T-helper 17 cell (primary cell): Measurements from ENCODE around the gene AP2A2. TPM values are rescaled to one million over a fixed set of nuclear protein-coding genes. Genes with fewer than 3 reads are reported as not detected.
A peak's percentile ranks its signal among the peaks of the same experiment; 100 is the strongest.

ENCODE experiments used
- ATAC-seq: fragments of 150-1000 bp; cut with Tn5 transposase; 2 replicates; pipeline ENCODE4 v1.10.0; 2021; ENCODE audit warnings: mild to moderate bottlenecking, moderate library complexity
- DNase-seq, 3 donors: peaks; one replicate each; pipeline versions ENCODE4 v3.0.0 to v3.0.0-alpha.2; 2020 to 2021
- H3K9me3 ChIP-seq: one replicate; pipeline ENCODE4 v1.7.0; 2013; ENCODE audit warnings: low read length, mild to moderate bottlenecking; ENCODE audit not compliant: control insufficient read depth, poor library complexity, severe bottlenecking
- H3K27ac Mint-ChIP-seq: one replicate; pipeline ENCODE4 v1.8.0; 2022; ENCODE audit warnings: mild to moderate bottlenecking, moderate library complexity, mixed read lengths
- H3K27me3 Mint-ChIP-seq: one replicate; pipeline ENCODE4 v1.8.0; 2022; ENCODE audit warnings: mixed read lengths
- H3K36me3 Mint-ChIP-seq: one replicate; pipeline ENCODE4 v1.8.0; 2022; ENCODE audit warnings: low read depth, mixed read lengths
- H3K4me1 Mint-ChIP-seq: one replicate; pipeline ENCODE4 v1.8.0; 2022; ENCODE audit warnings: mild to moderate bottlenecking, mixed read lengths
- H3K4me3 Mint-ChIP-seq: one replicate; pipeline ENCODE4 v1.8.0; 2022; ENCODE audit warnings: mild to moderate bottlenecking, moderate library complexity, mixed read lengths
- total RNA-seq, 4 donors: library from RNA in 2 of 4; stranded (reverse) in 2 of 4; gene quantifications; one replicate each; pipeline ENCODE4 v1.2.3 and lab custom pipeline; 2022 to 2026

AP2A2 gene
- total RNA-seq, 2 donors from 2014 or later, result 71.1 to 74.0 TPM

DNA sequence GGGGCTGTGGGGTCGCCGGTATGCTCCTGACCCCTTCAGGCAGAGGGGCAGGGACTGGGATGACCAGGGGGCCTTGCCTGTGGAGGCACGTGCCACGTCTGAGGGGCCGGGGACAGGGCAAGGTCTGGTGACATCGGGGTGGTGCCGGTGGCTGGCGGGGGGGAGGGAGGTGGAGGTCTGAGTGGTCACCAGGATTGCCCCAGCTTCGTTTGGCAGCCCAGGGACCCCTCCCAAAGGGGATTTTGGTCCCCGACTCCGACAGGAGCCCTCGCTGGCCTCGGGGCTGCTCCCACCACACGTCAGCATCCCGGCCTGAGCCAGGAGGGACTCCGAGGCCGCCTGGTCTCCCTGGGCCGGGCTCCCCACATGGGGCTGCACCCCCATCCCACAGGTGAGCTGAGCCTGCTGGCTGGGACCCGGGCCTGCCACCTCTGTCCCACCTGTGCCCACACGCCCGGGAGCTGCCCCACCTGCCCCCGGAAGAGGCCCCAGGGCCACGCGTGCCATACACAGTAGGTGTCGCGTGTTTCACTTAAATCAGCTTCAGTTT lies 111.9 kb downstream of the AP2A2 start:
- ATAC-seq, result no peak
- no peak for DNase-seq
- H3K27ac Mint-ChIP-seq, result no peak overlapping the region
- no peaks in the 10 kb centered on the region for H3K36me3 Mint-ChIP-seq
- H3K9me3 ChIP-seq, result no peaks in the 10 kb centered on the region
- H3K27me3 Mint-ChIP-seq, result no peaks in the 10 kb centered on the region
- no peak overlapping the region for H3K4me3 Mint-ChIP-seq
- H3K4me1 Mint-ChIP-seq, result no peaks in the 10 kb centered on the region

DNA sequence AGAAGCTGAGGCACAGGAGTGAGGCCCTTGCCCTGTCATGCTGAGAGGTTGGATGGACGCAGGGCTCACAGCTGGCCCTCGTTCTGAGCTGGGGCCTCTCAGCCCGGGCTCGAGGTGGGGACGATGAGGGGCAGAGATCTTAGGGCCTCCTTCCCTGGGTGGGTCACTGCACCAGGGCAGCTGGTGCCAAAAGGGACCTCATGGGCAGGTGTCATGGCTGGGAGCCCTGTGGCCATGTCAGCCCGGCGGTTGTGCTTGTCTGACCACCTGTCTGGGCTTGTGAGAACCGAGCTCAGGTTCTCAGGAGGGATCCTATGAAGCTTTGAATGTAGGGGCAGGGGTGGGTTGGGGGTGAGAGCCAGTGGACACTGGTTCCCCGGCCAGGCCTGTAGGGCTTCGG lies 112.7 kb downstream of the AP2A2 start:
- Mint-ChIP-seq H3K4me3 (no peak overlapping the region), H3K27me3 (no peaks in the 10 kb centered on the region), H3K4me1 (no peaks in the 10 kb centered on the region), H3K36me3 (no peaks in the 10 kb centered on the region), H3K27ac (no peak overlapping the region)
- H3K9me3 ChIP-seq, result no peaks in the 10 kb centered on the region
- ATAC-seq, result no peak
- no peak for DNase-seq

DNA sequence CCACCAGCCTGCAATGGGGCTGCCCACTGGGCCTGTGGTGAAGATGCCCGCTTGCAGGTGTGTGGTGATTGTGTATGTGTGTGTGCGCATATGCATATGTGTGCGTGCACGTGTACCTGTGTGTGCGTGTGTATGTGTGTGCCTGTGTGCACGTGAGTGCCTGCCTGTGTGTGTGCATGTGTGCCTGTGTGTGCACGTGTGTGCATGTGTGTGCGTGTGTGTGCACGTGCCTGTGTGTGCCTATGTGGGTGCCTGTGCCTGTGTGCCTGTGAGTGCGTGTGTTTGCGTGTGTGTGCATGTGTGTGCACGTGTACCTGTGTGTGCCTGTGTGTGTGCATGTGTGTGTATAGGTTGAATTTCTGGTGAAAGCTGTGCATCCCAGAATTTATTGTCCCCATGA lies 113.3 kb downstream of the AP2A2 start:
- ATAC-seq (no peak), DNase-seq (no peak)
- H3K36me3 Mint-ChIP-seq, result no peaks in the 10 kb centered on the region
- H3K27me3 Mint-ChIP-seq, result no peaks in the 10 kb centered on the region
- peak overlapping the region; percentile 27 for H3K27ac Mint-ChIP-seq
- H3K4me3 Mint-ChIP-seq, result peak overlapping the region; percentile 19
- H3K4me1 Mint-ChIP-seq, result no peaks in the 10 kb centered on the region
- no peaks in the 10 kb centered on the region for H3K9me3 ChIP-seq

DNA sequence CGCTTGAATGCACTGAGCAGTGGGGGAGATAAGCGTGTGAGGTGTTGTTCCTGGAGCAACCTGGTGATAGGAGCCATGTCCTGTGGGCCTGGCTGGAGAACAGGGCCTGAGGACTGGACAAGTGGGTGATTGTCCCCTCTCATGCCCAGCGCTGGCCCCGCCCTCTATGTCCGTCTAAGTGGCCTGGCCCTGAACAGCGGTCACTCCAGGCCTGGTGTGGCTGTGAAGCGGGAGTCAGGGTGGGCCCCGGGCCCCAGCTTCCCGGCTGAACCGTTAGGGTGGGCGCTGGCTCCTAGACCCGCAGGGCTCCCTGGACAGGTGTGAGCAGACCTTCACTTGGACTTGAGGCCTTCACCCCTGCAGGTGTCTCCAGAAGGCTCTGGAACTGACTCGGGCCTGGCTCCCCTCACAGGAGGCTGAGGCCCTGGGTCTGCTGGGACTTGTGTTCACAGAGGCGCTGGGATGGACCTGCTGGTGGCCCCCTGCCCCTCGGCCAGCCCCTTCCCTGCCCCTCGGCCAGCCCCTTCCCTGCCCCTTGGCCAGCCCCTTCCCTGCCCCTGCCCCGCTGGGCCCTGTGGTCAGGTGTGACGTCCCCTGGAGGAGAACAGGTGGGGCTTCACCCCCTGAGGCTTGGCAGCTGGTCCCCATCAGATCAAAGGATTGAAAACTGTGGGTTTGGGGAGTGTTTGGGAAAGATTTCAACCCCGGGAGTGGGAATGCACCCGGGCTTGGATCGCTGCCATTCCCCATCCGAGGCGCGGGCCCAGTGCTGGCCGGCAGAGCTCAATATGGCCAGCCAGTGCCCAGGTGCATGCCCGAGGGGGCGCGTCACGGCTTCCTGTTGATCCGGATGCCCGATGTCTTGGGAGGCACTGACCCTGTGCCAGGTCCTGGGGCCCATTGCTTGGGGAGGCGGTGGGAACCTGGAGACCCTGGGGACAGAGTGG lies 114.1 kb downstream of the AP2A2 start:
- Mint-ChIP-seq H3K36me3 (no peaks in the 10 kb centered on the region), H3K27me3 (no peaks in the 10 kb centered on the region), H3K27ac (no peak overlapping the region), H3K4me3 (no peak overlapping the region), H3K4me1 (no peaks in the 10 kb centered on the region)
- ATAC-seq (no peak), DNase-seq (no peak)
- no peaks in the 10 kb centered on the region for H3K9me3 ChIP-seq

DNA sequence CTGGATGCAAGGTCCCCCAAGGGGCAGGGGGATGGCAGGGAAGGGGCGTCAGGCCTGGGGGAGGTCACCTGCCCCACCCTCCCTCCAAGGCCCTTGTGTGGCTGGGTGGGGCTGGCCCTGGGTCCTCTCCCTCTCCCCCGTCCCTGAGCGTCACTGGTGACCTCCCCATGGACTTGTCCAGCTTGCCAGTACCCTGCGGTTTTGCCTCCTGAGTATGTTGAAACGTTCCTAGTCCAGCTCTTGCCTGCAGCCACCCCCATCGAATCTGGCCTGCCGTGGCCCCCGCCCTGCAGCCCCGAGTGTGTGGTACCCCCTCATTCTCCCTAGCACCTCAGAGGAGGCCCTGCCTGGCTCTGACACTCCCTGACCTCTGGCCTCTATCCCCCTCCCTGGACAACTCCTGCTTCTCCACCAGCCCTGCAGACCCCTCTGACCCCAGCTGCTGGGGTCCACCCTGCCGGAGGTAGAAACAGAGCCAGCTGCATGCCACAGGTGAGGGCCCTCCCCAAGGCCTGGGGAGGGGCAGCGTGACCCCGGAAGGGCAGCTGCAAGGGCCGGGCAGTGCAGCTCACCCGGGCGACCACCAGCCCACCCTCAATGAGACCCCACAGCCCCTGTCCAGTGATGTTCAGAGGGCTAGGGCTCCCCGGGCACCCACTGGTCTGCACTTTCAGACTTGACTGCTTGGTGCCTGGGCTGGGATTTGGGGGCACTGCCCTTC lies 114.9 kb downstream of the AP2A2 start:
- ATAC-seq, result no peak
- no peaks in the 10 kb centered on the region for H3K4me1 Mint-ChIP-seq
- no peak overlapping the region for H3K27ac Mint-ChIP-seq
- no peak overlapping the region for H3K4me3 Mint-ChIP-seq
- H3K36me3 Mint-ChIP-seq, result no peaks in the 10 kb centered on the region
- no peaks in the 10 kb centered on the region for H3K9me3 ChIP-seq
- no peaks in the 10 kb centered on the region for H3K27me3 Mint-ChIP-seq
- peak in 1 of 3 donors; percentile 11 for DNase-seq

DNA sequence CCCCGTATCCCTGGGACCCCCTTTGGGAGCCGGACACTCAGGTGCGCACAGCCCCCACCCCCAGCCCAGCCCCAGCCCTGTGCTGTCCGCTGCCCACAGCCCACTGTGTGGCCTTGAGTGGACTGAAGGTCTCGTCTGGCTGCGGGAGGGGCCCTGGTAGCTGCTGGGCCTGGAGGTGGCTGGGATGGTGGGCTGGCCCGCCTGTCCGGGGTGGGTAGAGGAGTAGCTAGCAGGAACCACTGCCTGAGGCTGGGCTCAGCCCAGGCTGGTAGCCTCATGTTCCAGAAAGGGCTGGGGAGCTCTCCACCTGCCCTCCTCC lies 115.4 kb downstream of the AP2A2 start:
- Mint-ChIP-seq H3K4me3 (no peak overlapping the region), H3K27me3 (peaks cover under 1% of the 10 kb centered on the region), H3K36me3 (no peaks in the 10 kb centered on the region), H3K4me1 (no peaks in the 10 kb centered on the region), H3K27ac (no peak overlapping the region)
- no peaks in the 10 kb centered on the region for H3K9me3 ChIP-seq
- ATAC-seq (no peak), DNase-seq (no peak)

DNA sequence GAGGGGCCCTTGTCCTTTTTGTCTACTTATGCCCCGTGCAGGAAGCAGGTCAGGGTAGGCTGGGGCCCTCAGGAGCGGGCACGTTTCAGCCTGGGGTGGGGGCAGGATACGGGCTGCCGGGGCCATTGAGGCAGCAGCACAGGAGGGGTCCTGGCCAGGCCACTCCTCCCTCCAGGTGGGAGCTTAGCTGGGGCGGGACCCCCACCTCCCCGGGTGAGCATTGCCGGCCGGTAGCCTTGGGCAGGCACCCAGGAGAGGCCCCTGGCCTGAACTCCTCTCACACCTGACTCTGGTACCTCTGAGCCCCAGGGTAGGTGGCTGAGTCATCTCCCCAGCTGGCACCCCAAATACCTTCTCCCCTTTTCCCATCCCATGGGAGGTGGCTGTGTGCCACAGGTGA lies 115.8 kb downstream of the AP2A2 start:
- no peaks in the 10 kb centered on the region for H3K4me1 Mint-ChIP-seq
- H3K27ac Mint-ChIP-seq, result no peak overlapping the region
- no peaks in the 10 kb centered on the region for H3K36me3 Mint-ChIP-seq
- H3K9me3 ChIP-seq, result no peaks in the 10 kb centered on the region
- DNase-seq (no peak), ATAC-seq (no peak)
- no peak overlapping the region for H3K4me3 Mint-ChIP-seq
- peaks cover 4% of the 10 kb centered on the region for H3K27me3 Mint-ChIP-seq

DNA sequence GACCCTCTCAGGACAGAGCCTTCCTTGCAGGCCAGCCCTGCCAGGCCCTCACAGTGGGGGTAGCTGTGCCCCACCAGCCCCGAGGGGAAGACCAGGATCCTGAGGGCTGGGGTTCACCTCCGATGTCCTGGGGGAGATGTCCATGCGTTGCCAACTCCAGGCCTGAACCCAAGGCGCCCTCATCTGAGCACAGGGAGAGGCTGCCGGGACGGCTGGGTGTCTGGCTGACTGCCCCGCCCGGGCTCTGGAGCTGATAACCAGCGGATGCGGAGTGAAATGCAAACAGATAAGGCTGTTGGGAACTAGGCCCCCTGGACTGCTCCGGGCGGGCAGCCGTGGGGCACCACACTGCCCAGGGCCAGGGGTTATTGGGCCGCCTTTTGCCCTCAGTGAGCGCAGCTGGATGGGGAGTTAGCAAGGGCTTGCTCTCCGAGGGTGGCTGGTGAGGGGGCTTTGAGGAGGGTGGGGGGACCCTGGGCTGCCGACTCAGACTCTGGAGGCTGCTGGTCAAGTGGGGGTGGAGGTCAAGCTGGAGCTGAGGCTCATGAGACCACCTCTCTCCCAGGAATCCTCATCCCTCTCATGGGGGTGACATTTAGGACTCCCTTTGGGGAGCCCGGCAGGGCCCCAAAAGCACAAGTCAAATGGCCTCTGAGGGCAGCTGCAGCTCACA lies 116.4 kb downstream of the AP2A2 start:
- no peak overlapping the region for H3K4me3 Mint-ChIP-seq
- peaks cover 3% of the 10 kb centered on the region for H3K4me1 Mint-ChIP-seq
- H3K27me3 Mint-ChIP-seq, result peaks cover 9% of the 10 kb centered on the region
- ATAC-seq (no peak), DNase-seq (peak in 1 of 3 donors; percentile 6)
- H3K9me3 ChIP-seq, result no peaks in the 10 kb centered on the region
- no peaks in the 10 kb centered on the region for H3K36me3 Mint-ChIP-seq
- H3K27ac Mint-ChIP-seq, result no peak overlapping the region

DNA sequence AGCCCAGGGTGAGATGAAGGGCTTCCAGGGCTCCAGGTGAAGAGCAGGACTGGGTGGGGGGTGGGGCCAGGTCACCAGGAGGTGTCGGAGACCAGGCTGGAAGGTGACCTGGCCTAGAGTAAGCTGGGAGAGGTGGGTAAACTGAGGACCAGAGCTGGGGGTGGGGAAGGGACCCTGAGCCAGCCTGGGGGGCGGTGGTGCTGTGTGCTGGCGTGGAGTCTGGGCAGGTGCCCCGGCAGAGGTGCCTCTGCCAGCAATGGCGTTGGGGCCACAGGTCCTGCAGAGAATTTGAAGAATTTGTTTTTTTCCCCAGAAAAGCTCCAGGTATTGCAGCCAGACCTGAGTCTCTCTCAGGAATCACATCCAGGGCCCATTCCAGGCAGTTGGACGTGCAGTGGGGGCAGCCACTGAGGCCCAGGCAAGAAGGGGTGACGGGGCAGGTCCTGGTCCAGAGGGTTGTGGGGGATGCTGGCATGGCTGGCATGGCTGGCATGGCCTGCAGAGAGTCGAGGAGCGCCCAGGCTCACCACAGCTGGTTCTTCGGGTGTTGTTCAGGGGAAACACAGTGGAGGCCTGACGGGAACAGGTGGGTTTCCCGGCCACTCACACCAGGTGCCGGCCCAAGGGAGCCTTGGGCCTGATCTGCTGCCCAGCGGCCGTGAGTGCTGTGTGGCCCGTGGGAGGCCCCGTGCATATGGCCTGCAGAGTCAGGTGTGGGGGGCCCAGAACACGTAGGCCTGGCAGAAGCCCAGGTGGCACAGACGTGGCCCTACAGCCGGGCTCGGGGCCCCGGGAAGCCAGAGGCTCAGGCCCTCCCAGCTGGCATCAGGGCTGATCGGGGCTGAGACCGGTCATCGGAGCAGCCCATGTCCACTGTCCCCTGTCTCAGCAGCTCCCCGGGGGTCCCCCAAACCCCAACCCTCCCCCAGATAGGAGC lies 117.2 kb downstream of the AP2A2 start:
- no peak overlapping the region for H3K27ac Mint-ChIP-seq
- no peaks in the 10 kb centered on the region for H3K9me3 ChIP-seq
- no peaks in the 10 kb centered on the region for H3K36me3 Mint-ChIP-seq
- H3K4me1 Mint-ChIP-seq, result peaks cover 3% of the 10 kb centered on the region
- no peak overlapping the region for H3K4me3 Mint-ChIP-seq
- DNase-seq, result peak in 1 of 3 donors; percentile 7
- peaks cover 18% of the 10 kb centered on the region for H3K27me3 Mint-ChIP-seq
- ATAC-seq, result no peak

DNA sequence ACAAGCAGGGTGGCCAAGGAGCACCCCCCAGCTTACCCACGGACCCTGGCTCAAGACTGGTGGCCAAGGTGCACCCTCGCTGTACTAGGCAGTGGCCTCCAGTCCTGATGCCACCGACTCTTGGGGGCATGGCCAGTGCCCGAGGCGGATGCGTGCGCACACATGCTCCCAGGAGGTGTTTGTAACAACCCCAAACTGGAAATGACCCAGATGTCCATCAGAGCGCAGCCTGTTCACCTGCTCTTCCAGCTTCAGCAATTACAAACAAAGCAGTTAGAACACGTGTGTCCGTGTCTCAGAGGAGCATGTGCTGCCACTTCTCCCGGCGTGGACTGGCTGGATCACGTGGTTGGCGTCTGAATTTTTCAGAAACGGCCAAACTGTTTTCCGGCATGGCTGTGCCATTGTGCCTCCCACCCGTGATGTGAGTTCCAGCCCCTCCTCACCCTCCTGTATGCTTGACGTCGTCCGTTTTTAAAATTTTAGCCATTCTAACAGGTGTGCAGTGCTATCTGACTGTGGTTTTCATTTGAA lies 118.0 kb downstream of the AP2A2 start:
- Mint-ChIP-seq H3K27ac (no peak overlapping the region), H3K36me3 (no peaks in the 10 kb centered on the region), H3K27me3 (peaks cover 21% of the 10 kb centered on the region), H3K4me1 (peaks cover 3% of the 10 kb centered on the region), H3K4me3 (no peak overlapping the region)
- H3K9me3 ChIP-seq, result no peaks in the 10 kb centered on the region
- DNase-seq (no peak), ATAC-seq (no peak)

DNA sequence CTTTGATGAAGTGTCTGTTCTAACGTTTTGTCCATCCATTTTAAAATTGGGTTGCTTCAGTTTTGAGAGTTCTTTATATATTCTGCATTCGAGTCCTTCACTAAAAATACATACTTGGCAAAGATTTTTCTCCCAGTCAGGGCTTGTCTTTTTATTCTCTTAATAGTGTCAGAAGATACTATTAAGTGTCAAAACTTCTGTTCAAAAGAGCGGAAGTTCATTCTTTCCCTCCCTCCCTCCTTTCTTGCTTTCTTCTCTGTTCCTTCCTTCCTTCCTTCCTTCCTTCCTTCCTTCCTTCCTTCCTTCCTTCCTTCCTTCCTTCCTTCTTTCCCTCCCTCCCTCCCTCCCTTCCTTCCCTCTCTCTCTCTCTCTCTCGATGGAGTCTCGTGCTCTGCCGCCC lies 118.5 kb downstream of the AP2A2 start:
- DNase-seq (no peak), ATAC-seq (no peak)
- Mint-ChIP-seq H3K4me1 (peaks cover 3% of the 10 kb centered on the region), H3K4me3 (no peak overlapping the region), H3K36me3 (no peaks in the 10 kb centered on the region), H3K27ac (peak overlapping the region; percentile 17), H3K27me3 (peaks cover 25% of the 10 kb centered on the region)
- H3K9me3 ChIP-seq, result no peaks in the 10 kb centered on the region

DNA sequence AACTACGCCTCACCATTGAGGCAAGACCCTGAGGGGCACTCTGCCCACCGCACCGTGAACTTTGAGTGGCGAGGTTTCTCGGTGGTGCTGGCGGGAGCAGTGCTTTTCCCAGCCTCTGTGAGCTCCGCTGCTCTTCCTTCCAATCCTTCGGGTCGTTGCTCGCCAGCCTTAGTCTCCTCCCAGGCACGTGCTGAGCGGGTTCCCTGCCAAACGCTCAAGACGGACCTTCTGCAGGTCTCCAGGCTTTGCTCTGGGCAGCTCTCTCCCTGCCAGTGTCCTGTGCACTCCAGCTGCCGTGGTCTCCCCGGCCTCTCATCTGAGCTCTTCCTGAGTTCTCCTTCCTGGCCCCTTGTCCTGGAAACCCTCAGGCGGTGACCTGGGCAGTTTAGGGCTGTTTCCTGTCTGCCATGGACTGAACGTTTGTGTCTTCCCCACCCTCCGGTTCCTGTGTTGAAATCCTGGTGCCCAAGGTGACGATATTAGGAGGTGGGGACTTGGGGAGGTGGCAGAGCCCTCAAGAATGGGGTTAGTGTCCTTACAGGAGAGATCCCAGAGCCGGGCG lies 122.0 kb downstream of the AP2A2 start:
- Mint-ChIP-seq H3K36me3 (no peaks in the 10 kb centered on the region), H3K27me3 (peaks cover 25% of the 10 kb centered on the region), H3K4me3 (no peak overlapping the region), H3K27ac (no peak overlapping the region), H3K4me1 (peaks cover 8% of the 10 kb centered on the region)
- no peak for DNase-seq
- H3K9me3 ChIP-seq, result no peaks in the 10 kb centered on the region
- no peak for ATAC-seq
